NCI-H1417 (cell line): ENCODE results near the gene CRY2.

ENCODE experiments used
- DNase-seq, 3 experiments: peaks; one replicate each; lab custom pipeline; 2025; lab: John Stamatoyannopoulos, UW

CRY2 gene

DNA sequence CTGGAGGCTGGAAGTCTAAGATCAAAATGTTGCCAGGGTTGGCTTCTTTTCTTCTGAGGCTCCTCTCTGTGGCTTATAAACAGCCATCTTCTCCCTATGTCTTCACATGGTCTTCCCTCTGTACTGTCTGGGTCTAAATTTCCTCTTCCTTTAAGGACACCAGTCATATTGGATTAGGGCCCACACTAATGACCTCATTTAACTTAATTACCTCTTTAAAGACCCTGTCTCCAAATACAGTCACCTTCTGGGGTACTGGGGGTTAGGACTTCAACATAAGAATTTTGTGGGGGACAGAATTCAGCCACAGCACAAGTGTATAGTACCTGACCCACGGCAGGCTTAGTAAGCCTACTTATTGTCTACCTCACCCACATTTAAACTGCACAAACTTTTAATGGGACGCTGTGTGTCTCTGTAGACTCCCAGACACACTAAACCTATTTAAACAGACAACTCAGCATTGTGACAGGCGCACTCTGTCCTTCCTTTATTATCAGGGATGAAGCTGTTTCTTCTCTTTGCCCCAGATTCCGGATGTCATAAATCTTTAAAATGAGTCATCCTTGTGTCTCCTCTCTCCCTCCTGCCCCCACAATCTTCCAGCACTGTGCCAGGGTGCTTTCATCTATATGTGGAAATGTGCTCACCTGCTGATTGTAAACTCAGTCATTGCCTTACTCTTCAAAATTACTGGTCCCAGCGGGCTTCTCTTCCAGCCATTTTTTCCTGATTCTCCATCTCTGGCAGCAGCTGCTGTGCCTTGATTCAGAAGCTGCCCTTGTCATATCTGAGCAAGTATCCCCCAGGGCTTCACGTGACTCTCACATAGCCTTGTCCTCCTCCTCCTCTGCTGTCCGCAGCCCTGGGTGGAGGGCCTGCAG lies 32.8 kb downstream of the CRY2 start:
- peak in 1 of 3 experiments; percentile 22 for DNase-seq

DNA sequence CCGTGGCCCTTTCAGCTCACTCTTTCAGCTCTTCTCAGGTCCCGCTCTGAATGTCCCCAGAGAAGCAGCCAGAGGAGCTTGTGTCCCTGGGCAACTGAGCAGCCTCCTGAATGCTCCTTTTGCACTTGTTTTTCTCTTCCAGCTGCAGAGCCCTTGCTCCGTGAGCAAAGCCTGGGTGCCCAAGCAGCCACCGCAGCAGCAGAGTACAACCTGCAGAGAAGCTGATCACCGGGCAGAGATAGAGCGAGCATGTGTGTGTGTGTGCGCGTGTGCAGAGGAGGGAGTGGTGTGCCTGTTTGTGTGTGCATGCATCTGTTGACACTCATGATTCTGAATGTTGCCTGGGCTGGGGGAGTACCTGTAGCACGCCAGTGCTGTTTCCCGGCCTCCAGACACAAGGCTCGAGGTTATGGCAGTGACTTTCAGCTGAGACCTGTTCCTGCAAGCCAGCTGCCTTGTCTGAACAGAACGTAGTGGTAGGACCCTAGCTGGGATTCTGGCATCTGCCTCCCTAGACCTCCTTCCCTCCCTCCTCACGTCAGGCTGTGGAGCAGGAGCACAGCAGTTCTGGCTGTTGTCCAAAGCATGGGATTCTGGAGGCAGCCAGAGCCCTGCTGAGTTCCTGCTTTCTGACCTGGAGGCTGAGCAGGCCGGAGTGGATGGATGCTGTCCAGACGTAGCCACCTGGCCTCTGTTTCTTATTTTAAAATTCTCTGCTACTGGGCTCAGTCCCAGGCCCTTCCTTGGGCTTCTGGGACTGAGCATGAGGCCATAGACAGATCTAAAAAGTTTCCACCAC lies 33.7 kb downstream of the CRY2 start:
- no peak for DNase-seq

- DNase-seq, result peak in 1 of 3 experiments; percentile 4
These were observed 34.6 kb downstream of the CRY2 start for GRCh38 chr11:45881708-45882368.

DNA sequence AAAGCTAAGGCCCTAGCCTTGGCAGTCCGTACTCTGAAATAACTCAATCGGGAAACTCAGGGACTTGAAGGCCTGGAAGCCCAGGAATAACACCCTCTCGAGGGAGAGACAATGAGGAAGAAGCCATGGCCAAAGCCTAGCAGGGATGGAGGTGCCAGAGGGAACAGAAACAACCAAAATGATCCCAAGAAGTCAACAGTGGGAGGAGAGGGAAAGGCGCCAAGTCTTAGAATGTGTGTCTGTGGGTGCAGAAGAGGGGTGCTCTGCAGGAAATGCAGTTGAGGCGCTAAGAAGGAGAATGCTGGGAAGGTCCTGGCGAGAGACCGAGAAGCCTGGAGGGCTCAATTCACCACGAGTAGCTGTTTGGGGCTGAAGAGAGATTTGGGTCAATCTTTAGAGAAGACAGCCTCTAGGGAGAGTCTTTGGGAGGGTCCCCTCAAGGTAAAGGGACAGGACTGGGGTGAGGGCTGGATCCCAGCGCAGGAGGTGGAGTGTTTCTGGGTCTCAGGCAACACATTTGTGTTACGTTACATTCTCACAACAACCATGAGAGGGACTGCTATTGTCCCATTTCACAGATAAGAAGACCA lies 37.4 kb downstream of the CRY2 start:
- DNase-seq, result no peak

DNA sequence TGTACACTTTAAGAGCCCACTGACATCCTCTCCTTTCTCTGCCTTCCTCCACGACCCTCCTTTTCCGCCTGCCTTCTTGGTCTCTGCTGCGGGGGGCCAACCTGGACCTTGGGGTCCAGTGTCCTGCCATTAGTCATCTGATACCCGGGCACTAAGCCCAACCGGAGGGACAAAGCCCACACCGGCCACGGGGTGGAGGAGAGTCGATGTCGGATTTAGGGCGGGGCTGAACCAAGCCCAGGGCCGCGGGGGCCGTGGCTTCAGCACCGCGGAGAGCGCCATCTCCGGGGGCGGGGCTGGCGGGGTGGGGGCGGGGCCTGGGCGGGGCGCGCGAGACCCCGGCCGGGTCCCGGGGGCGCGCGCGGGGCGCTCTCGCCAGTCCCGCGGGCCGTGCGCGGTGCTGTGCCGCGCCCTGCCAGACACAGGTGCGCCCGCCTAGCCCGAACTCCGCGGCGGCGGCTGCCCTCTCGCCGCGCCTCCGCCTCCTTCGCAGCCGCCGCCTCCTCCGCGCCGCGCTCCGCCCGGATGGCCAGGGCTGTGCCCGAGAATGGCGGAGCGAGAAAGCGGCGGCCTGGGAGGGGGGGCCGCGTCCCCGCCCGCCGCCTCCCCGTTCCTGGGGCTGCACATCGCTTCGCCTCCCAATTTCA lies 38.1 kb downstream of the CRY2 start, which contains the start of gene MAPK8IP1:
TSS of gene MAPK8IP1 (plus strand) at position 378 of the 647 bp plus-strand sequence. CDS start at position 548, 170 bp downstream.
- peak; percentile 75 to 88 (median 86) for DNase-seq

GRCh38 chr11:45885921-45886721 lies 38.8 kb downstream of the CRY2 start:
- DNase-seq, result peak; percentile 10 to 64 (median 61)

DNA sequence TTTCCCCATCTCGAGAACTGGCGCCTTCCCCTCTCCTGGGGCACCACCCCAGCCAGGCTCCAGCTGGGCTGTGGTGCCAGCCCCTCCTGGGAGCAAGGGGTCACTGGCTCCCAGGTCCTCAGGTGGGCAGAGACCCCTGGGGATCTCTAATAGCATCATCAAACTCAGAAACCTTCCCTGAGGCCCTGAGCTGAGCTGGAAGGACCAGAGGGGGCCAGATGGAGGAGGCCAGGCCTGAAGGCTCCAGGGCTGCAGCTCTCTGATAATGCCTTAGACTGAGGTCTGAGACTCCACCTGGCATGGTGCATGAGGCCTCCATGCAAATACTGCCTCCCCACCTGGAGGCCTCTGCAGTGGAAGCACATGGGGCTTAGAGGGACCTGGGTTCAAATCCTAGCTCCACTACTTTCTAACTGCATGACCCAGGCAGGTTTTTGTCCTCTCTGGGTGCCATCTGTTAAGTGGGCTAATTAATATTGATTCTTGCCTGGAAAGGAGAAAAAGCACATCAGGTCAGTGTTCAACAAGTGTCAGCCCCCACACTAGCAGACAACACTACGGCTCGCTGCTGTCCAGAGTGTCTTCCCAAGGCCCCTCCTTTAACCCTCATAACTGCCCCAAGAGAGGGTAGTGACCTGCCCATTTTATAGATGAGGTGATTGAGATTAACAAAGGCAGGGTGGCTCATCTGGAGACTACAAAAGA lies 39.7 kb downstream of the CRY2 start:
- peak in 1 of 3 experiments; percentile 21 for DNase-seq

DNA sequence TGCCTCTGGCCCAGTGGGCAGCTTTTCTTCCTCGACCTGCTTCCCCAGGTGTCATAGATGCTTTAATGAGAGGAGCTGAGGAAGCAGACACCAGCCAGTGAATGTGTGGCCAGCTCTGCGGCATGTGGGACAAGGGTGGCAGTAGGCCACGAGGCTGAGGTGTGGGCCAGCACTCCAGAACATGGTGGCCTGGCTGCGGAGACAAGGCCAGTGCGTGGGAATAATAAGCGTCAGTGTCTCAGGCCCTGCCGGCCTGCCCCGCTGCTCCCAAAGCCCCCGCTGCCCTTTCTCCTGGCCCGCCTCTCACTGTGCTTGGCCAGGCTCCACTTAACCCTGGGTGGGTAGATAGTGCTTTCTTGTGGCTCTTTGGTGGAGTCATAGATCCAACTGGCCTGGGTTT lies 40.3 kb downstream of the CRY2 start:
- no peak for DNase-seq

DNA sequence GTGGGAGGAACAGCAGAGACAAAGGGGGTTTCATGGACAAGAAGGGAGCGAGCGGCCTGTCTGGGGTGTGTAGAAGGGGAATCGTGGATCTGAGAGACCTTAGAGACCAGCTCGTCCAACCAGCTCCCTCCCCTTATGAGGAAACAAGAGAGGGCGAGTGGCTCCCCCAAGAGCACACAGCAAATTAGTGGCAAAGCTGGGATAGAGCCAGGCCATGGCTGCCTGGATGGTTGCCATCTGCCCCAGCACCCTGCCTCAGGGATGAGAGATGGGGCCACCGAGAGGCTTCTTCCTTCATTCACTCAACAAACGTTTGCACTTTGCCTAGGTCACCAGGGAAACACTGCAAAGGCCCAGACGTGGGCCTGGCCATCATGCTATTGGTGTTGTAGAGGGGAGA lies 42.3 kb downstream of the CRY2 start:
- DNase-seq, result no peak

DNA sequence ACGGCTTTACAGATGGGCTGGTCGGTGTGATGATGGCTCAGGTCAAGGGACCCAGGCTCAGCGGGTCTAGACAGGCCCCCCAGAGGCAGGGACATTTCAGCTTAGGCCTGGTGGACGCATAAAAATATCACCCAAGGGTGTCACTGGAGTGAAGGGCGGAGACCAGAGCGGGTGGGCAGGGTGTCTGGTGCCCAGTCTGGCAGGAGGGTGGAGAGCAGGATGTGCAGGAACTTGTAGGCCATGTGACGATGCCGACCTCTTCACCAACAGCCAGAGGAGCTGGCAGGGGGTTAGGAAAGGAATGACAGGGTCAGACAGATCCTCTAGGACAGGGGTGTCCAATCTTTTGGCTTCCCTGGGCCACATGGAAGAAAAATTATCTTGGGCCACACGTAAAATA lies 42.7 kb downstream of the CRY2 start:
- no peak for DNase-seq

DNA sequence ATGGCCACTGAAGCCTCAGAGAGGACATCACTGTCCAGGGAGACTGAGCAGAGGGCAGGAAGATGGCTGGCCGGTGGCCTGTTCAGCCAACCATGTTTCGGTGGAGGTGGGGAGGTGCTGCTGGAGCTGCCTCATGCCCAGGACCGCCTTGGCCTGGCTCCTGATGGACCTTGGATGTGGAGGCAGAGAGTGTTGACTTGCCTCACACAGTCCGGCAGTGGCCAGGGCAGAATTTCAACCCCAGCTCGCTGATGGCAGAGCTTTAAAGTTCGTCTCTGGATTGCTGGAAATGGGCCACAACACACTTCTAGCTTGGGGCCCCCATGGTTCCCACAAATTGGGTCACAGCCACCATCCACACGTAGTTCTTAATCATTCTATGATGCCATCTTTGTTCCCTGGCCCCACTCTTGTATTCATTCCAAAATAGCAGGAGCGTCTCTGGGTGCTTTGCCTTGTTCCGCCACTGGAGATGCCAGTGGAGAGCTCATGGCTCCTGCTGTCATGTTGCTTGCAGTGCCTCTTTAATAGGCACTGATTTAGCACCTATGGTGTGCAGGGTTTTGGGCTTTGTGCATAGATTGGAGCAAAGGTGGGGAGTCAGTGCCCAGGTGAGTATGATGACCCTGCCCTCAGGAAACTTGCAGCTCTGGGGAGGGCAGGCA lies 43.7 kb downstream of the CRY2 start:
- no peak for DNase-seq

- DNase-seq, result peak in 1 of 3 experiments; percentile 47
These were observed 45.6 kb downstream of the CRY2 start for GRCh38 chr11:45892856-45893255.

DNA sequence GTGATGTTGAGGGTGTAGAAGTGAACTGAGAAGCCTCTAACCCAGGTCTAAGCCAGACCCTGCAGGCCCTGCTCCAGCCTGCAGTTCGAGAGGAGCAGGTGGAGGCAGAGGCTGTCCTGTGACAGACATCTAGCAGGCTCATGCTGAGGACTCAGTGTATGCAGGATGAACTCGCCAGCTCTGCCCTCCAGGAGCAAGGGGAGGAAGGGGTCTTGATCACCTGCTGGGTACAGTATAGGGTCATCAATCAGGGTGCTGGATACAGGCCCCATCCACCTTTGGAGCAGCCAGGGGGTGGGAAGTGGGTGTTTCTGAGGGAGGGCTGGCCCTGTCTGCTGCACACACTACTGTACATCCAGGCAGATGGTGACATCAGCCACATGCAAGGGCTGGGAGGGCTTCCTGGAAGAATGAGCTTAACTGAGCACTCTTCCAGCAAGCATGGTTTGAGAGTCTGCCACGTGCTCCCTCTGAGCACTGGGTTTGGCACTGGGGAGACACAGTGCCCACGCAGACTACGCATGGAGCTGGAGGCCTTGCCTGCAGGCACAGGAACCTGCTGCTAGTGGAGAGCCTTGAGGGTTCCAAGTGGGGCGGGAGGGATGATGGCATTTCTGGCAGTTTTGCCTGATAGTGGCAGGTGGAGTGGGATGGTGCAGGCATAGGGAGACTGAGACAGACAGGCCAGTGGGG lies 47.4 kb downstream of the CRY2 start:
- DNase-seq, result no peak

DNA sequence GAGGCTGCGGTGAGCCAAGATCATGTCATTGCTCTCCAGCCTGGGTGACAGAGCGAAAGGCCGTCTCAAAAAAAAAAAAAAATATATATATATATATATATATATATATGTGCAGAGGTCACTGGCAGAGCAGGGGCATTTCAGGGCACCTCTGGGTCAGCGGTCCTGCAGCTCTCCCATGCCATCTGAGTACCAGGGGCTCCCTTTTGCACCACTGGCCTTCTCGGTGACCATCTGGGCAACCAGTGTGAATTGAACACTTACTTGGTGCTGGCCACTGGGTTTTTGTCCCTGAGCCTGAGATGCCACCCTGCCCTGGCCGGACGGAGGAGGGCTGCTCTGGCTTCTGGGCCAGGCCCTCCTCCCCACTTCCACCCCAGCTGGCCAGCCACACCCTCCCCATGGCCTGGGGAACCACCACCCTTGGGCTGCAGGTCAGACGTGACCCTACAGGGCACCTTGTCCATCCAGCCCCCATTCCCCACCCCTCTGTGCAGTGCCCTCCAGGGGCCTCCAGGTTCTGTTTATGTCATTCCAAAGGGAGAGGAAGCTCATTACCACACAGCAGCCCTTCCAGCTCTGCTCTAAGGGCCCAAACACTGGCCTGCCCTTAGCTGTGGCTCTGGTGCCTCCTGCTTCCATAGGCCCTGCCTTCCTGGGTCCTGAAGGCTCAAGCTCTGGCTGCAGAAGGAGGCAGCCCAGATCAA lies 48.4 kb downstream of the CRY2 start:
- DNase-seq, result peak in 1 of 3 experiments; percentile 49

GRCh38 chr11:45896422-45896984 lies 49.2 kb downstream of the CRY2 start:
- peak; percentile 82 to 90 (median 88) for DNase-seq

DNA sequence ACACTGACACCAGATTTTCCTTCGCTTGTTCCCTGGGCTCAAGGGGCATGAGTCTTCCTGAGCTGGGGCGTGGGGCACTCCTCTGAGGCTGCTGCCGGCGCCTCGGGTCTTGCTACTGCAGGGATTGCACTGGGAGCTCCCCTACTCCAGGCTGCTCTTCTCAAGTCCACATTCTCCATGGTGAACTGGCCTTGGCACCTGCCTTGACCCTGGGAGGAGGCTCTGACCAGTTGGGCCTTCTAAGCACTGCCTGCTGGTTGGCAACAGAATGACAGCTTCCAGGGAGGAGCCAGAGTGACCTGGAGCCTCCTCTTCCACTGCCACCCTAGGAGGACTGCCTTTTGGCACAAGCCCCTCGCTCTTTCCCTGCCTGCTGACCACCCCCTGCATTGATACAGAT lies 50.3 kb downstream of the CRY2 start:
- DNase-seq, result no peak

DNA sequence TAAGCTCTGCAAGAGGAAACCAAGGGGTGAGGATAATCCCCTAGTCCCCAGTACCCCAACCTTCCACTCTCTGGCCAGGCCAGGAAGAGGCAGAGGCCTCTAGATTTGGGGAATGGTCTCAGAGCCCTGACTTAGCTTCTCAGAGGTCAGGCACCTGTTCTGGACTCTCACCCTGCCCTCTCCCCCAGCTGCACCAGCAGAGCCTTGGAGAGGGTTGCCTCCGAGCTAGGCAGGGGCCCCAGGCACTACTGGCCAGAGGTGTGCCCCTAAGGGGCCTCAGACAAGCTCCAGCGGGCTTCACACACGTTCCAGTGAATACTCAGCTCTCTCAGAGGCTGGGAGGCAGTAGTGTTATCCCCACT lies 51.8 kb downstream of the CRY2 start:
- DNase-seq, result no peak
